T-helper 2 cell (primary cell): ENCODE results near the gene ZWINT.

Experiments
- DNase-seq, 5 experiments: peaks; one replicate each; pipeline versions ENCODE4 v3.0.0 to v3.0.0-alpha.2; 2012 to 2022
- total RNA-seq, 2 donors: gene quantifications; one replicate each; lab custom pipeline; 2026; lab: John Stamatoyannopoulos, UW

Gene ZWINT
- 4.4 to 6.6 reads per million in 2 donors for total RNA-seq

GRCh38 chr10:56360967-56361612 is at the start of gene ZWINT:
Gene ZWINT (minus strand): TSS chr10:56361259. CDS start chr10:56361236, 23 bp downstream.
- peak; percentile 82 to 97 (median 89) for DNase-seq

DNA sequence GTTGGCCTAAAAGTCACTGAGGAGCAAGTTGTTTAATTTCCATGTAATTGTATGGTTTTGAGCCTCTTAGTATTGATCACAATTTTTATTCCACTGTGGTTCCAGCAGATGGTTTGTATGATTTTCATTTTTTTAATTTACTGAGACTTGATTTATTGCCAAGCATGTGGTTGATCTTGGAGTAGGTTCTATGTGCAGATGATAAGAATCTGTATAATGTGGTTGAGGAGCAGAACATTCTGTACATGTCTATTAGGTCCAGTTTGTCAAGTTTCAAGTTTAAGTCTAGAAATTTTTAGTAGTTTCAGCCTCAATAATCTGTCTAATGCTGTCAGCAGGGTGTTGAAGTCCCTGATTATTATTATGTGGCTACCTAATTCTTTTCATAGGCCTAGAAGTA is 22.7 kb upstream of the ZWINT start:
- DNase-seq, result no peak

GRCh38 chr10:56370217-56371113 is 9.4 kb upstream of the ZWINT start:
- DNase-seq, result peak in 1 of 5 experiments; percentile 32

DNA sequence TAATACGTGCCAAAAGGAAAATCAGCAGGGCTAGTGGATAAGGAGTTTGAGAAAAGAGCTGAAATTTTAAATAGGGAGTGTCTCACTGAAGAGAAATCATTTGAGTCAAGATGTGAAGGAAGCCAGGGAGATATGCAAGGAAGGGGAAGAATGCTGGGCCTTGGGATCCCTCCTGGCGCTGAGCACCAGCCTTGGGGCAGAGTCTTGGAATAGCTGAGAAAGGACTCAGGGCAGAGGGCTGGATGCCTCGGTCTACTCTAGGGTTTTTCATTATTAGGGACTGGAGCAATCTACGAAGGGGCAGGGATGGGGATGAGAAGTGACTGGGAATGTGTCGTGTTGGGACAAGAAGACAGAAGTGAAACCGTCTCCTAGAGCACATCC is 484 bp downstream of the ZWINT start:
- DNase-seq, result no peak

GRCh38 chr10:56359837-56360236 is 1.2 kb downstream of the ZWINT start:
- DNase-seq, result no peak

- no peak for DNase-seq
These were observed 4.0 kb downstream of the ZWINT start for GRCh38 chr10:56357018-56357417.

- no peak for DNase-seq
These were observed 9.0 kb downstream of the ZWINT start for GRCh38 chr10:56351909-56352630.

- no peak for DNase-seq
These were observed 11.4 kb downstream of the ZWINT start for GRCh38 chr10:56349611-56350010.

GRCh38 chr10:56348101-56348500 is 13.0 kb downstream of the ZWINT start:
- no peak for DNase-seq

DNA sequence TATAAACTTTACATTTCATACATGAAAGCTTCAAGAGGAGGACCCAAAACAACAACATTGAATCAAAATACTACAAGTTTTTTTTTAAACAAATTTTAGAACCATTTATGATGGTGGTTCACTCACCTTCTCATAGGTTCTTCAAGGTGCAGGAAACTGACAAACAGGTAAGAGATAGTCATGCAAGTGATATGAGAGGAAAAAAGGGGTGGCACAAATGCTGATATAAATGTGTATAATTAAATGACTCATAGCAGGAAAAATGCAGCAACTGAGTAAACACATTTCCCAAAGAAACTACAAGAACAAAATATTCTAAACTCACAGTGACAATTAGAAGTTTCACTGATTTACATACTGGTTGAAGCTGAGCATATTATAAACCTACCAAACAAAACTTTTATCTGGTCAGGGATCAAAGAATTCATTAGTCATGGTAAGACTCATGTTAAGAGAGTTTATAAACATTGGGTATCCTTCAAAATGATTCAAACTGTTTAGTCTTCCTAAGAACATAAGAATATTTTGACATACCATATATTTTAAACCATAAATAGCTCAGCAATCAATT is 14.1 kb downstream of the ZWINT start:
- no peak for DNase-seq

GRCh38 chr10:56341612-56342011 is 19.4 kb downstream of the ZWINT start:
- DNase-seq, result no peak

- no peak for DNase-seq
These were observed 31.1 kb downstream of the ZWINT start for GRCh38 chr10:56329961-56330360.

GRCh38 chr10:56327118-56327517 is 33.9 kb downstream of the ZWINT start:
- DNase-seq, result no peak

DNA sequence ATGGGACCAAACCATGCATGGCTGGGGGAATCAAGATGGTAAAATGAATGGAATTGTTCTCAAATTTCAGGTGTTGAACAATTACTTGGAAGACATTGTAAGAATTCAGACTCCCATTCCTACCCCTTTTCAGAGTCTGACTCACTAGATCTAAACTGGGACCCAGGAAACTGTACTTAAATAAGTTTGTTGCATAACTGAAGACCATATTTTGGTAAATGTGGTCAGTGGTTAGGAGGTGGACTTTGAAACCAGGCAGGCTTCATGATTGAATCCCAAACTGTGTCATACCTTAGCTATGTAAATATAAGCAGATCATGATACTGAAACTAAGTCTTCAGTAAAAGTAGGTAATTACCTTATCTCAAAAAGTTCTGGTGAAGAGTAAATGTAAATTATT is 41.7 kb downstream of the ZWINT start:
- DNase-seq, result peak in 1 of 5 experiments; percentile 42

DNA sequence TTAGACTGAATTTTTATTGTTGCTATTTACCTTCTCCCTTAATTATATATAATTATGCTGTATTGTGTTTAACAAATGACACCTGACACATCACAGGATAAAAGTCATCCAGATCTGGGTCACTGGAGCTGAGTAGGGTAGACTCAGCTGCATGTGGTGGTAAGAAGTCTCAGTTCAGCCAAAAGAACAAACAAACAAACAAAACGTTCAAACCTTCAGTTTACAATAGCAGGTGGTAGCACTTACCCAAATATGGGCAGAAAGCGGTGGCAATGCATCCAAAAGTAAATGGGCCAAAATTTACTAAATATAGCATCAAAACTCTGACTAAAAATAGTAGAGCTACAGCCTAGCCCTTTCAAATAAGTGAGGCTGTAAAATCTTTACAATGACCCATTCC is 42.2 kb downstream of the ZWINT start:
- DNase-seq, result no peak

GRCh38 chr10:56317603-56318002 is 43.5 kb downstream of the ZWINT start:
- DNase-seq, result no peak

DNA sequence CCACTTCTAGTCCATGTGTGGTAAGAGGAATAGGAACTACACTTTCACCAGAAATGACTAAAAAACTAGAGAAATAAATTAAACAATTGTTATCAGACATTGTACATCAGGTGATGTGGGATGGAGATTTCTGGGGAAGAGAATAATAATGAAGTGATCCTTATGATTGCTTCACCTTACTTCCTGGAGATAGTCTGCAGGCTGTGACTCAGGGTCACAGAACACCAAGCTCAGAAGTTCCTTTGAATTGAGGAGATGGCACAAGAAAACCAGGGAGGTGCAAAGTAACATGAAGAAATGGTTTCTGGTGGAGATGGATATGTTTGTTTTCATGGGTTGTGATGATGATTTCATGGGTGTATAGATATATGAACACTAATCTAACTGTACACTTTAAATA is 44.5 kb downstream of the ZWINT start:
- no peak for DNase-seq
